Endothelial cell (in vitro differentiated cells): ENCODE data around the gene MAVS. TPM values are rescaled to one million over a fixed set of nuclear protein-coding genes. Genes with fewer than 3 reads are reported as not detected.

Experiments used
- DNase-seq: peaks from one replicate; pipeline ENCODE4 v3.0.0; 2021; ENCODE audit warnings: low spot score
- H3K27ac Mint-ChIP-seq: one replicate; pipeline ENCODE4 v1.8.0; 2021; ENCODE audit warnings: mixed read lengths, inconsistent platforms; ENCODE audit not compliant: unreplicated experiment
- H3K27me3 Mint-ChIP-seq: one replicate; pipeline ENCODE4 v1.8.0; 2021; ENCODE audit warnings: mild to moderate bottlenecking, moderate library complexity, mixed read lengths, inconsistent platforms; ENCODE audit not compliant: unreplicated experiment
- H3K36me3 Mint-ChIP-seq: one replicate; pipeline ENCODE4 v1.8.0; 2021; ENCODE audit warnings: mild to moderate bottlenecking, low read depth, mixed read lengths, inconsistent platforms; ENCODE audit not compliant: unreplicated experiment
- H3K4me1 Mint-ChIP-seq: one replicate; pipeline ENCODE4 v1.8.0; 2021; ENCODE audit warnings: mild to moderate bottlenecking, mixed read lengths, inconsistent platforms; ENCODE audit not compliant: unreplicated experiment
- H3K4me3 Mint-ChIP-seq: one replicate; pipeline ENCODE4 v1.8.0; 2021; ENCODE audit warnings: mild to moderate bottlenecking, mixed read lengths, inconsistent platforms; ENCODE audit not compliant: unreplicated experiment
- H3K9me3 Mint-ChIP-seq: one replicate; pipeline ENCODE4 v1.8.0; 2021; ENCODE audit warnings: mixed read lengths, inconsistent platforms; ENCODE audit not compliant: unreplicated experiment
- CTCF ChIP-seq: fragments of 200-600 bp; sonication (generic); IDR thresholded peaks from one replicate; pipeline ENCODE4 v1.5.0; 2021; ENCODE audit warnings: antibody characterized with exemption; ENCODE audit not compliant: unreplicated experiment
- microRNA-seq: library from miRNA; unstranded; fragments of <30 nt; microRNA quantifications from one replicate; pipeline ENCODE4, GENCODE V29; 2020; ENCODE audit not compliant: unreplicated experiment
- total RNA-seq: library from RNA; stranded (reverse); fragmentation: NEBNext Ultra II Directional; extraction: Animal tissue kit (Norgen Biotek cat#: 25700); gene quantifications from one replicate; pipeline ENCODE4 v1.2.1, GENCODE V29; 2021; ENCODE audit not compliant: unreplicated experiment

MAVS gene
- total RNA-seq, 1 donor from 2014 or later: 111 TPM

- DNase-seq: no peak
- Mint-ChIP-seq H3K4me1 (peaks cover 20% of the 10 kb centered on the region), H3K27me3 (peaks cover 12% of the 10 kb centered on the region), H3K9me3 (no peaks in the 10 kb centered on the region), H3K36me3 (peaks cover 31% of the 10 kb centered on the region), H3K27ac (no peak overlapping the region), H3K4me3 (peak overlapping the region; percentile 11)
- TF ChIP-seq CTCF: no peak
Observed at GRCh38 chr20:3923818-3924217, 77.2 kb downstream of the MAVS start.

GRCh38 chr20:3924304-3925112 is 77.9 kb downstream of the MAVS start:
- no peak for DNase-seq
- H3K4me1 Mint-ChIP-seq: peaks cover 20% of the 10 kb centered on the region
- peak overlapping the region; percentile 70 for H3K27ac Mint-ChIP-seq
- H3K27me3 Mint-ChIP-seq: peaks cover 12% of the 10 kb centered on the region
- no peaks in the 10 kb centered on the region for H3K9me3 Mint-ChIP-seq
- H3K36me3 Mint-ChIP-seq: peaks cover 31% of the 10 kb centered on the region
- H3K4me3 Mint-ChIP-seq: peak overlapping the region; percentile 44
- TF ChIP-seq CTCF: no peak

- peaks cover 16% of the 10 kb centered on the region for H3K27me3 Mint-ChIP-seq
- no peak for TF ChIP-seq CTCF
- peak overlapping the region; percentile 77 for H3K4me3 Mint-ChIP-seq
- no peaks in the 10 kb centered on the region for H3K9me3 Mint-ChIP-seq
- peak overlapping the region; percentile 76 for H3K27ac Mint-ChIP-seq
- DNase-seq: no peak
- peaks cover 20% of the 10 kb centered on the region for H3K4me1 Mint-ChIP-seq
- H3K36me3 Mint-ChIP-seq: peaks cover 31% of the 10 kb centered on the region
Observed at GRCh38 chr20:3925113-3925695, 78.6 kb downstream of the MAVS start.

Small RNA genes lying within 50 kb of the gene (microRNA-seq; reads per million reads assigned to microRNA genes)
- gene MIR103A2 (not detected), gene MIR103B2 (not detected)

Other genes with a start within 250 kb of the MAVS start
- not detected for gene GFRA4, start 183.4 kb upstream of the MAVS start, total RNA-seq
- gene ADAM33, start 164.8 kb upstream of the MAVS start, total RNA-seq: 0.23 TPM
- not detected for gene SIGLEC1, start 134.2 kb upstream of the MAVS start, total RNA-seq
- 12.7 TPM for gene HSPA12B, start 114.1 kb upstream of the MAVS start, total RNA-seq
- 18.0 TPM for gene ADISSP, start 79.1 kb upstream of the MAVS start, total RNA-seq
- 0.23 TPM for gene SPEF1, start 65.4 kb upstream of the MAVS start, total RNA-seq
- 57.9 TPM for gene CENPB, start 60.1 kb upstream of the MAVS start, total RNA-seq
- 10.4 TPM for gene CDC25B, start 50.5 kb upstream of the MAVS start, total RNA-seq
- gene AP5S1, start 26.3 kb upstream of the MAVS start, total RNA-seq: 9.9 TPM
- gene PANK2, start 42.6 kb downstream of the MAVS start, total RNA-seq: 53.7 TPM
- 19.8 TPM for gene RNF24, start 168.7 kb downstream of the MAVS start, total RNA-seq